ENCODE data around the gene EXT2.

EXT2 gene

GRCh38 chr11:44120169-44120568 is 24.7 kb downstream of the EXT2 start:
- Histone ChIP-seq H2AFZ (ENCODE audit: low read depth, low read length) (no peak overlapping the region), H3K4me1 (ENCODE audit: low read length) (peaks cover 7% of the 10 kb centered on the region; the same call in 1 of the 2 replicates), H3K27ac (ENCODE audit: low read length) (no peak overlapping the region), H3K4me3 (ENCODE audit: low read length) (no peak overlapping the region), H3K27me3 (ENCODE audit: low read depth, low read length) (no peaks in the 10 kb centered on the region), H3K4me2 (ENCODE audit: low read length) (no peak overlapping the region), H3K79me2 (ENCODE audit: low read length) (no peaks in the 10 kb centered on the region), H3K9ac (ENCODE audit: low read length) (no peak overlapping the region), H3K36me3 (replicated peaks; ENCODE audit: low read depth, low read length) (peaks cover 7% of the 10 kb centered on the region), H4K20me1 (ENCODE audit: insufficient read depth, low read length) (no peaks in the 10 kb centered on the region), H3K9me3 (ENCODE audit: insufficient read depth, low read length) (no peaks in the 10 kb centered on the region)
- peak; percentile 35 for TF ChIP-seq CTCF (IDR thresholded peaks at IDR 0.05; ENCODE audit: low read depth, low read length)
- TF ChIP-seq EZH2phosphoT487 (IDR thresholded peaks at IDR 0.05; ENCODE audit: low read depth), result no peak

DNA sequence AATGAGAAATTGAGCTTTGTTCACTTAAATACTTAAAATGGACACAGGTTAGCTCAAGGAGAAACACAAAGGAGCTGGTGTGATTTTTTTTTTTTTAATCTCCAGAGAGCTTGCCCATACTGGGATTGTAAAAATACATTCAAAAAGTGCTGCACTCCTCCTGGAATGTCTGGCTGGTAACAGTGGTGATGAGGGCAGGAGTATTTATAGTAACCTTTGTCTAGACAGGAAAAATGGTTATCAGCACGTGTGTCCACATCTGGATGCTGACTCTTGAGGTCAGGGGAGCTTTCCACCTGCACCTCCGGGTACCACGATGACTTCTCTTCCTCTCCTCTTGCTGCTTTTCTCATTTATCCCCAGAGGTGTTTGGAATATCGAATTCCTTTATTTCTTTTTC is 30.1 kb downstream of the EXT2 start:
- H3K27me3 ChIP-seq (ENCODE audit: low read depth, low read length), result no peaks in the 10 kb centered on the region
- H3K9ac ChIP-seq (ENCODE audit: low read length), result no peak overlapping the region
- H3K27ac ChIP-seq (ENCODE audit: low read length), result no peak overlapping the region
- no peaks in the 10 kb centered on the region for H3K4me1 ChIP-seq (ENCODE audit: low read length)
- H3K4me3 ChIP-seq (ENCODE audit: low read length), result no peak overlapping the region
- no peaks in the 10 kb centered on the region for H3K79me2 ChIP-seq (ENCODE audit: low read length)
- no peaks in the 10 kb centered on the region for H3K9me3 ChIP-seq (ENCODE audit: insufficient read depth, low read length)
- H4K20me1 ChIP-seq (ENCODE audit: insufficient read depth, low read length), result no peaks in the 10 kb centered on the region
- TF ChIP-seq EZH2phosphoT487 (IDR thresholded peaks at IDR 0.05; ENCODE audit: low read depth) (no peak), CTCF (IDR thresholded peaks at IDR 0.05; ENCODE audit: low read depth, low read length) (no peak)
- peaks cover 20% of the 10 kb centered on the region for H3K36me3 ChIP-seq (replicated peaks; ENCODE audit: low read depth, low read length)
- H2AFZ ChIP-seq (ENCODE audit: low read depth, low read length), result no peak overlapping the region
- H3K4me2 ChIP-seq (ENCODE audit: low read length), result no peak overlapping the region

DNA sequence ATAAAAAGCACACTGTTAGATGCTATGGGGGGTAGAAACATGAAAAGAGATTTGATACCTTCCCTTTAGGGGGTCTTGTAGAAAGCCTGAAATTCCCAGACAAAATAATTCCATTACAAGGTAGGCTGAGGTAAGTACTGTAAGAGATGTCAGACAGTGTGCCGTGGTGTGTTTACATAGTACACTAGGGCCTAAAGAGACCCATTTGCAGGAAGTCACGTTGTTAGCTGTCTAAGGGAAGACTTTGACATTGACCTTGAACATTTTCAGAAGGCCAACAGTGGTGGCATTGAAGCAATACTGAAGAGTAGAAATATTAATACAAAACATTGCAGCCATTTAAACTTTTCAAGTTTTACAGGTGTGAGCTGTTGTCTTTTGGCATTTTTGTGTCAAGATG is 30.8 kb downstream of the EXT2 start:
- TF ChIP-seq CTCF (IDR thresholded peaks at IDR 0.05; ENCODE audit: low read depth, low read length) (no peak), EZH2phosphoT487 (IDR thresholded peaks at IDR 0.05; ENCODE audit: low read depth) (no peak)
- H3K27ac ChIP-seq (ENCODE audit: low read length), result no peak overlapping the region
- no peak overlapping the region for H3K9ac ChIP-seq (ENCODE audit: low read length)
- no peak overlapping the region for H3K4me2 ChIP-seq (ENCODE audit: low read length)
- H3K79me2 ChIP-seq (ENCODE audit: low read length), result no peaks in the 10 kb centered on the region
- peaks cover 20% of the 10 kb centered on the region for H3K36me3 ChIP-seq (replicated peaks; ENCODE audit: low read depth, low read length)
- H4K20me1 ChIP-seq (ENCODE audit: insufficient read depth, low read length), result no peaks in the 10 kb centered on the region
- H3K9me3 ChIP-seq (ENCODE audit: insufficient read depth, low read length), result no peaks in the 10 kb centered on the region
- H3K4me3 ChIP-seq (ENCODE audit: low read length), result no peak overlapping the region
- no peaks in the 10 kb centered on the region for H3K27me3 ChIP-seq (ENCODE audit: low read depth, low read length)
- no peaks in the 10 kb centered on the region for H3K4me1 ChIP-seq (ENCODE audit: low read length)
- H2AFZ ChIP-seq (ENCODE audit: low read depth, low read length), result no peak overlapping the region

- no peaks in the 10 kb centered on the region for H4K20me1 ChIP-seq (ENCODE audit: insufficient read depth, low read length)
- no peaks in the 10 kb centered on the region for H3K27me3 ChIP-seq (ENCODE audit: low read depth, low read length)
- no peak for TF ChIP-seq CTCF (IDR thresholded peaks at IDR 0.05; ENCODE audit: low read depth, low read length)
- no peak for TF ChIP-seq EZH2phosphoT487 (IDR thresholded peaks at IDR 0.05; ENCODE audit: low read depth)
- no peak overlapping the region for H3K27ac ChIP-seq (ENCODE audit: low read length)
- no peak overlapping the region for H2AFZ ChIP-seq (ENCODE audit: low read depth, low read length)
- H3K9ac ChIP-seq (ENCODE audit: low read length), result no peak overlapping the region
- H3K4me3 ChIP-seq (ENCODE audit: low read length), result no peak overlapping the region
- H3K9me3 ChIP-seq (ENCODE audit: insufficient read depth, low read length), result no peaks in the 10 kb centered on the region
- no peak overlapping the region for H3K4me2 ChIP-seq (ENCODE audit: low read length)
- no peaks in the 10 kb centered on the region for H3K4me1 ChIP-seq (ENCODE audit: low read length)
- H3K79me2 ChIP-seq (ENCODE audit: low read length), result no peaks in the 10 kb centered on the region
- H3K36me3 ChIP-seq (replicated peaks; ENCODE audit: low read depth, low read length), result peaks cover 20% of the 10 kb centered on the region
These were observed 31.7 kb downstream of the EXT2 start for GRCh38 chr11:44127130-44127529.

All from OCI-LY3 (cell line).